ENCODE results near the gene LZTFL1.

Gene LZTFL1

DNA sequence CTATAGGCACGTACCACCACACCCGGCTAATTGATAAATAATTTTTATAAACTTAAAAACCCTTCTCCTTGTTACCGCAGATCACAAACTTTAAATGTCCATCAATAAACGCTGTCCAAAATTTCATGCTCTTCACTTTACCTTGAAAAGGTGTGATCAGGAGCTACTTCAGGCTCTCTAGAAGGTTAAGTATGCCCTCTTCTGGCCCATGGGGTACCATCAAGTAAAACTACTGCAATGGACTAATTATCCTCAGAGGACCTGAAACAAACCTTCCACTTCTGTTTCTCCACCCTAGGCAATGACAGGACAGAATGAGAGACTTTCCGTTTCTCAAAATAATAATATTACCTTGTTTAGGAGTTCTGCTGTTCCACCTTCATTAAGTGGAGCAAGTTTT lies 9.2 kb downstream of the LZTFL1 start:
- DNase-seq (ENCODE audit: low spot score): no peak
- TF ChIP-seq, protein P1, sequence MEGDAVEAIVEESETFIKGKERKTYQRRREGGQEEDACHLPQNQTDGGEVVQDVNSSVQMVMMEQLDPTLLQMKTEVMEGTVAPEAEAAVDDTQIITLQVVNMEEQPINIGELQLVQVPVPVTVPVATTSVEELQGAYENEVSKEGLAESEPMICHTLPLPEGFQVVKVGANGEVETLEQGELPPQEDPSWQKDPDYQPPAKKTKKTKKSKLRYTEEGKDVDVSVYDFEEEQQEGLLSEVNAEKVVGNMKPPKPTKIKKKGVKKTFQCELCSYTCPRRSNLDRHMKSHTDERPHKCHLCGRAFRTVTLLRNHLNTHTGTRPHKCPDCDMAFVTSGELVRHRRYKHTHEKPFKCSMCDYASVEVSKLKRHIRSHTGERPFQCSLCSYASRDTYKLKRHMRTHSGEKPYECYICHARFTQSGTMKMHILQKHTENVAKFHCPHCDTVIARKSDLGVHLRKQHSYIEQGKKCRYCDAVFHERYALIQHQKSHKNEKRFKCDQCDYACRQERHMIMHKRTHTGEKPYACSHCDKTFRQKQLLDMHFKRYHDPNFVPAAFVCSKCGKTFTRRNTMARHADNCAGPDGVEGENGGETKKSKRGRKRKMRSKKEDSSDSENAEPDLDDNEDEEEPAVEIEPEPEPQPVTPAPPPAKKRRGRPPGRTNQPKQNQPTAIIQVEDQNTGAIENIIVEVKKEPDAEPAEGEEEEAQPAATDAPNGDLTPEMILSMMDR (IDR thresholded peaks at IDR 0.05; ENCODE audit: extremely low read depth, insufficient read depth, missing control alignments): peak; percentile 33
- in situ Hi-C loops (cut with MboI; ENCODE audit: low pct_unique_long_range_greater_than_20kb, low sequenced_read_pairs, unreplicated experiment): no loop called here

- DNase-seq (ENCODE audit: low spot score): no peak
- TF ChIP-seq, protein P1 (IDR thresholded peaks at IDR 0.05; ENCODE audit: extremely low read depth, insufficient read depth, missing control alignments): no peak
- in situ Hi-C loops (cut with MboI; ENCODE audit: low pct_unique_long_range_greater_than_20kb, low sequenced_read_pairs, unreplicated experiment): no loop called here
These were observed 11.8 kb downstream of the LZTFL1 start for GRCh38 chr3:45830121-45830520.

GRCh38 chr3:45826908-45827307 lies 15.0 kb downstream of the LZTFL1 start:
- no peak for DNase-seq (ENCODE audit: low spot score)
- TF ChIP-seq, protein P1 (IDR thresholded peaks at IDR 0.05; ENCODE audit: extremely low read depth, insufficient read depth, missing control alignments): no peak
- in situ Hi-C loops (cut with MboI; ENCODE audit: low pct_unique_long_range_greater_than_20kb, low sequenced_read_pairs, unreplicated experiment): no loop called here

DNA sequence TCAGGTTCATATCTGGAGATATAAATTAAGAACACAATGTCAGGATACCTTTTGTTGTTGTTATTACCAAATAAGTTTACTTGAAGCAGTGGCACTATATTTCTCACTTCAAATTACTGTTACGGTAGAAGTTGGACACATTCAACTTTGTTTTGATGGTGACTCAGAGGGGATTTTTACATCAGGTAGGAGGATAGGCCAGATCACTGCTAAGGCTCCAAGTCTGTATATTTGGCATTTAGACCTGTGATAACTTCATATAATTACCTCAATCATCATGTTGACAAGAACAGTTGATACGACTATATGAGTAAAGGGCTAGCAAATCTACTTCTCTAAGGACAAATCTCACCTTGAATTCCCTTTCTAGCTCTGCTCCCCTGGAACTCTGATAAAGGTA lies 15.6 kb downstream of the LZTFL1 start:
- in situ Hi-C loops (cut with MboI; ENCODE audit: low pct_unique_long_range_greater_than_20kb, low sequenced_read_pairs, unreplicated experiment): no loop called here
- no peak for DNase-seq (ENCODE audit: low spot score)
- TF ChIP-seq, protein P1 (IDR thresholded peaks at IDR 0.05; ENCODE audit: extremely low read depth, insufficient read depth, missing control alignments): no peak

- in situ Hi-C loops (cut with MboI; ENCODE audit: low pct_unique_long_range_greater_than_20kb, low sequenced_read_pairs, unreplicated experiment): no loop called here
- DNase-seq (ENCODE audit: low spot score): no peak
- TF ChIP-seq, protein P1 (IDR thresholded peaks at IDR 0.05; ENCODE audit: extremely low read depth, insufficient read depth, missing control alignments): no peak
These were observed 20.8 kb downstream of the LZTFL1 start for GRCh38 chr3:45821127-45821526.

DNA sequence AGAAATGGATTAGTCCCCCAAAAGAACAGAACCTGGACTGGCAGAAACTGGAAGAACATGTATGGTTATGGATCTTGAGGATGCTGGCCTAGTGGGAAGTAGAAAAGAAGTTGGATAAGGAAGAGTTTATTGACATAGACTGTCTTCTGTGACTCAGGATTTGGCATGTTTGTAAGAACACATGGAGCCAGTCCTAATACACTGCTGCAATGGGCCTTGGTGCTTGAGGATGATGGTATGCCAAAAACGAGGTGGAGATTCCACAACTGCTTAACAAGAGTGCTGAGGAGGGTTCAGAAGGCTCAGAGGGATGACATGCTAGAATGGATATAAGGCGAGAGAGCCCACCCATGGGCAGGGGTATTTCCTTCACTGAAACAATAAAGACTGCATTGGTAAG lies 22.4 kb downstream of the LZTFL1 start:
- TF ChIP-seq, protein P1 (IDR thresholded peaks at IDR 0.05; ENCODE audit: extremely low read depth, insufficient read depth, missing control alignments): no peak
- DNase-seq (ENCODE audit: low spot score): no peak
- in situ Hi-C loops (cut with MboI; ENCODE audit: low pct_unique_long_range_greater_than_20kb, low sequenced_read_pairs, unreplicated experiment): no loop called here

Data from GM13977 (cell line).